HFF-Myc (cell line): Measurements from ENCODE around the gene WDR64.
"Not testable (repeated sequence)": the region's sequence is repeated elsewhere in the genome, so short reads cannot be mapped to it uniquely, and the experiment has no call there.

Source experiments
- DNase-seq: peaks from one replicate; pipeline ENCODE4 v3.0.0-alpha.2; 2011; ENCODE audit warnings: low read depth; ENCODE audit errors: extremely low read depth
- H3K4me3 ChIP-seq: replicated peaks from 2 replicates; pipeline ENCODE4 v1.5.1; 2011; ENCODE audit warnings: low read depth, mild to moderate bottlenecking, control low read depth, low read length
- TF ChIP-seq, protein P1 (sequence below): IDR thresholded peaks from 2 replicates; pipeline ENCODE4 v1.5.1; 2012; ENCODE audit warnings: mild to moderate bottlenecking, low read depth, low read length, control low read depth; ENCODE audit errors: missing control alignments

WDR64 gene

GRCh38 chr1:241802863-241803262 lies 150.8 kb downstream of the WDR64 start:
- TF ChIP-seq, protein P1, sequence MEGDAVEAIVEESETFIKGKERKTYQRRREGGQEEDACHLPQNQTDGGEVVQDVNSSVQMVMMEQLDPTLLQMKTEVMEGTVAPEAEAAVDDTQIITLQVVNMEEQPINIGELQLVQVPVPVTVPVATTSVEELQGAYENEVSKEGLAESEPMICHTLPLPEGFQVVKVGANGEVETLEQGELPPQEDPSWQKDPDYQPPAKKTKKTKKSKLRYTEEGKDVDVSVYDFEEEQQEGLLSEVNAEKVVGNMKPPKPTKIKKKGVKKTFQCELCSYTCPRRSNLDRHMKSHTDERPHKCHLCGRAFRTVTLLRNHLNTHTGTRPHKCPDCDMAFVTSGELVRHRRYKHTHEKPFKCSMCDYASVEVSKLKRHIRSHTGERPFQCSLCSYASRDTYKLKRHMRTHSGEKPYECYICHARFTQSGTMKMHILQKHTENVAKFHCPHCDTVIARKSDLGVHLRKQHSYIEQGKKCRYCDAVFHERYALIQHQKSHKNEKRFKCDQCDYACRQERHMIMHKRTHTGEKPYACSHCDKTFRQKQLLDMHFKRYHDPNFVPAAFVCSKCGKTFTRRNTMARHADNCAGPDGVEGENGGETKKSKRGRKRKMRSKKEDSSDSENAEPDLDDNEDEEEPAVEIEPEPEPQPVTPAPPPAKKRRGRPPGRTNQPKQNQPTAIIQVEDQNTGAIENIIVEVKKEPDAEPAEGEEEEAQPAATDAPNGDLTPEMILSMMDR = no peak
- DNase-seq = no peak
- no peak overlapping the region for H3K4me3 ChIP-seq

GRCh38 chr1:241804706-241805105 lies 152.6 kb downstream of the WDR64 start:
- not testable (repeated sequence) for DNase-seq, H3K4me3 ChIP-seq

- no peak for DNase-seq
- H3K4me3 ChIP-seq = no peak overlapping the region
- TF ChIP-seq, protein P1 = no peak
Measured at GRCh38 chr1:241808265-241808664, 156.2 kb downstream of the WDR64 start.

DNA sequence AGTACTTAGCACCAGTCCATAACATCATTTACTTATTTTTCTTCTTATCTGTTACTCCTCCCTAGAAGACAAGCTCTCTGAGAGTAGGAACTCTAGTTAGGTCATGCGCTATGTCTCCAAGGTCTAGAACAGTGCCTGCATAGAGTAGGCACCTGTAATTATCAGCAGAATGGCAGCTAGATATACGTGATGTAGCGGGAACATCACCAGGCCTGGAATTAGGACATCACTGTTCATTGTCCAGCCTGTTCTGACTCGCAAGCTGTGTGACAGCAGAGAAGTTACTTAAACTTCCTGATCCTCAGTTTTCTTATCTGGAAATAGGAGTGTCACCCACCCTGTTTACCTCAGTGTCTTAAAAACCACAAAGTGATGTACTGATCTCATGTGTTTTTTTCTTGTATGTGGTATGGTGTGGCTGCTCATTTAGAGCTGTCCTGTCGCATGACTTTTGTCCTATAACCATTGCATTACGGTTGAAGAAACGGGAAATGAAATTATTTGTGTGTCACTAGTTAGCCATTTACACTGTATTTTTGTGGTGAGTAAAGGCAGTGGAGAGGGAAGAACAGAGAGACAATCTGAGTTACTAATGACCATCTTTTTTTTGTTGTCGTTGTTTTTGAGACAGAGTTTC lies 158.8 kb downstream of the WDR64 start:
- TF ChIP-seq, protein P1 = no peak
- no peak for DNase-seq
- H3K4me3 ChIP-seq = no peak overlapping the region

DNA sequence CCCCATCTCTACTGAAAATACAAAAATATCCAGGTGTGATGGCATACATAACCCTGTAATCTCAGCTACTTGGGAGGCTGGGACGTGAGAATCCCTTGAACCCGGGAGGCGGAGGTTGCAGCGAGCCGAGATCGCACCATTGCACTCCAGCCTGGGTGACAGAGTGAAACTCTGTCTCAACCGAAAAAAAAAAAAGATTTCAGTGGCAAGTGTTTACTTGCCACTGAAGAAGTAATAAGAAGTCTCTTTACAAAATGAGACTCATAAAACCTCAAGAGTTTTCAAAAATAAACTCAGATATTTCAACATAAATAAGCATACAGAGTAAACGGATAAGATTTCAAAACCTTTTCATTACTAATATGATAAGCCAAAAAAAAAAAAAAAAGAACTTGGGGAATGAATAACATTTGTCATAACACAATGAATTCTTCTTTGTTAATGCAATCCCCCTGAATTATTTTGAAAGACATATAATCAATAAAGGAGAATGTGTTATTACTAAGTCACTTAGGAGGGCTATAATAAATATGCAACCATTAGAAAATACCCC lies 161.8 kb downstream of the WDR64 start:
- no peak for DNase-seq
- TF ChIP-seq, protein P1 = no peak
- H3K4me3 ChIP-seq = no peak overlapping the region

DNA sequence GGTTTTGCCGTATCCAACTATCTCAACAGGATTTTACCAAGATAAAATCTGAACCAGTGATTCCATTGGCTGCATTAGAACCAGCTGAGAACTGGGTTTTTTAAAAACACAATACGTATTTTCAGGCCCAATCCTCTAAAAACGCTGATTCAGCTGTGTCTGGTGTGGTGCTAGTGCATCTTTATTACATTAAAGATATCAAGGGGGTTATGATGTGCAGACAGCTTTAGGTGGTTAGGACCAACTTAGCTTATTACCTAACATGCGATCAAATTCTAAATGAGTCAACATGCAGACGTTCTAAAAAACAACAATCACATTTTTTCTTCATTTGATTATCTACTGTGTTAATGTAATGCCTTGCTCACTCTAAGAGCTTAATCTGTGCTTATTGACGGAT lies 163.9 kb downstream of the WDR64 start:
- TF ChIP-seq, protein P1 = no peak
- no peak overlapping the region for H3K4me3 ChIP-seq
- no peak for DNase-seq

DNA sequence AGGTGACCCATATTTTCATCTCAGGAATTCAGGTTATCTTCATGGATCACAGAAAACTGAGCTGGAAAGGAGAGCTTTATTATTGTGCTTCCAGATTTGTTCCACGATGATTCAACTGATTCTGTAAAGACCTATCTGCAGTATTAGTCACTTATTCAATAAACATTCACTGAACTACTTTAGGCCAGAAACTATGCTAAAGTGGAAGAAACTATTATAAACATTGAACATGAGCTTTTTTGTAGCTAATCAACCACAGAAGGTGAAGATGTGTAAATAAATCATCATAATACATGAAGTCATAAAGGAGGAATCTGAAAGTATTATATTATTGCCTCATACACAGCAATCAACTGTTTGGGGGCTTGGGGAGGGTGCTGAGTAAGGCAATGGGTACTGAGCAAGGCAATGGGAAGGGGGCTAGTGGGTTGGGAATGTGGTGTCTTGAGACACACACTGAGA lies 165.3 kb downstream of the WDR64 start:
- H3K4me3 ChIP-seq = no peak overlapping the region
- TF ChIP-seq, protein P1 = no peak
- DNase-seq = no peak
